Kasumi-1 (cell line): ENCODE measurements around the gene C14orf132.

ENCODE experiments used
- DNase-seq, 2 experiments: peaks; one replicate each; lab custom pipeline; 2025; lab: John Stamatoyannopoulos, UW

The C14orf132 gene

GRCh38 chr14:96039633-96040311, 610 bp downstream of the C14orf132 start:
- DNase-seq, result no peak

- DNase-seq, result no peak
Observed at GRCh38 chr14:96040828-96041371, 1.7 kb downstream of the C14orf132 start.

GRCh38 chr14:96042248-96042930, 3.2 kb downstream of the C14orf132 start:
- DNase-seq, result no peak

GRCh38 chr14:96046630-96047029, 7.5 kb downstream of the C14orf132 start:
- DNase-seq, result no peak

- DNase-seq, result no peak
Observed at GRCh38 chr14:96047101-96047500, 7.9 kb downstream of the C14orf132 start.

GRCh38 chr14:96049932-96050331, 10.8 kb downstream of the C14orf132 start:
- no peak for DNase-seq

- DNase-seq, result no peak
Observed at GRCh38 chr14:96050482-96050881, 11.3 kb downstream of the C14orf132 start.

- DNase-seq, result no peak
Observed at GRCh38 chr14:96051231-96051630, 12.1 kb downstream of the C14orf132 start.

- no peak for DNase-seq
Observed at GRCh38 chr14:96051642-96052540, 12.7 kb downstream of the C14orf132 start.

- DNase-seq, result no peak
Observed at GRCh38 chr14:96052541-96053247, 13.5 kb downstream of the C14orf132 start.

GRCh38 chr14:96053248-96053599, 14.1 kb downstream of the C14orf132 start:
- no peak for DNase-seq

- DNase-seq, result no peak
Observed at GRCh38 chr14:96053600-96054381, 14.6 kb downstream of the C14orf132 start.

- DNase-seq, result no peak
Observed at GRCh38 chr14:96054661-96055060, 15.5 kb downstream of the C14orf132 start.

GRCh38 chr14:96055065-96055752, 16.0 kb downstream of the C14orf132 start:
- no peak for DNase-seq

- DNase-seq, result no peak
Observed at GRCh38 chr14:96055753-96056508, 16.8 kb downstream of the C14orf132 start.

GRCh38 chr14:96056509-96057422, 17.6 kb downstream of the C14orf132 start:
- DNase-seq, result no peak

- DNase-seq, result no peak
Observed at GRCh38 chr14:96057738-96058137, 18.6 kb downstream of the C14orf132 start.

- DNase-seq, result no peak
Observed at GRCh38 chr14:96058576-96059200, 19.5 kb downstream of the C14orf132 start.
